Astrocyte (in vitro differentiated cells and primary cell): ENCODE data around the gene MAGIX.

Experiments
- EZH2 ChIP-seq: IDR thresholded peaks from 2 replicates; pipeline ENCODE4 v1.6.1; 2012; ENCODE audit warnings: mild to moderate bottlenecking, low read length, inconsistent platforms; ENCODE audit not compliant: insufficient read depth
- TF ChIP-seq, protein P1 (sequence below): IDR thresholded peaks from 2 replicates; pipeline ENCODE4 v1.5.1; 2011; ENCODE audit warnings: low read depth, mild to moderate bottlenecking, inconsistent platforms, low read length, moderate library complexity; ENCODE audit not compliant: insufficient read depth

DNA sequence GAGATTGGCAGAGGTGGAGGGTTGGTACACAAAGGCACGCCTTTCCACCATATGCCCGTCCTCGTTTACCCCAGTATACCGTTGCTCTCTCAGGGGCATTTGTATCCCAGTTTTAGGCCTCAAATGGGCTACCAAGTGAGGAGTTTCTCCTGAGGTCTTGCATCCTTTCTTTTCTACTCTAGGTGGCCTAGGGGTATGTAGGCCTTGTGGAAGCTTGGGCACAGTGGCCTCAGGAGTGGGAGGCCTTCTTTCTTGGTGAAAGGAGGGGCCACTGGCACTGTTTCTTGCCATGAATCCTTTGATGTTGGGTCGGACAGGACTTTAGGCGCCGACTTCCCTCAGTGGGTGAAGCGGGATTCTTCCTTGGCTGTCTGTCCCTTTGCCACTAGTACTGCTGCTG is 15.3 kb upstream of the MAGIX start:
- TF ChIP-seq, protein P1, sequence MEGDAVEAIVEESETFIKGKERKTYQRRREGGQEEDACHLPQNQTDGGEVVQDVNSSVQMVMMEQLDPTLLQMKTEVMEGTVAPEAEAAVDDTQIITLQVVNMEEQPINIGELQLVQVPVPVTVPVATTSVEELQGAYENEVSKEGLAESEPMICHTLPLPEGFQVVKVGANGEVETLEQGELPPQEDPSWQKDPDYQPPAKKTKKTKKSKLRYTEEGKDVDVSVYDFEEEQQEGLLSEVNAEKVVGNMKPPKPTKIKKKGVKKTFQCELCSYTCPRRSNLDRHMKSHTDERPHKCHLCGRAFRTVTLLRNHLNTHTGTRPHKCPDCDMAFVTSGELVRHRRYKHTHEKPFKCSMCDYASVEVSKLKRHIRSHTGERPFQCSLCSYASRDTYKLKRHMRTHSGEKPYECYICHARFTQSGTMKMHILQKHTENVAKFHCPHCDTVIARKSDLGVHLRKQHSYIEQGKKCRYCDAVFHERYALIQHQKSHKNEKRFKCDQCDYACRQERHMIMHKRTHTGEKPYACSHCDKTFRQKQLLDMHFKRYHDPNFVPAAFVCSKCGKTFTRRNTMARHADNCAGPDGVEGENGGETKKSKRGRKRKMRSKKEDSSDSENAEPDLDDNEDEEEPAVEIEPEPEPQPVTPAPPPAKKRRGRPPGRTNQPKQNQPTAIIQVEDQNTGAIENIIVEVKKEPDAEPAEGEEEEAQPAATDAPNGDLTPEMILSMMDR, result no peak
- no peak for TF ChIP-seq EZH2
